GM23338 (cell line): ENCODE measurements around the gene ZGPAT. TPM values are rescaled to one million over a fixed set of nuclear protein-coding genes. Genes with fewer than 3 reads are reported as not detected.

Experiments
- ATAC-seq: fragments of 200-7000 bp; cut with Tn5 transposase; 3 replicates; pipeline ENCODE4 v1.9.1; 2020
- DNase-seq: peaks from one replicate; pipeline ENCODE4 v3.0.0-alpha.2; 2015; ENCODE audit warnings: low spot score
- H2AFZ ChIP-seq: fragments of 200-600 bp; sonication (generic); 2 replicates; pipeline ENCODE4 v1.8.0; 2016; ENCODE audit warnings: antibody characterized with exemption, mild to moderate bottlenecking, moderate library complexity
- H3F3A ChIP-seq: fragments of 200-600 bp; sonication (generic); replicated peaks from 2 replicates; pipeline ENCODE4 v1.8.0; 2017; ENCODE audit warnings: antibody characterized with exemption, mixed run types, low read depth
- H3K27ac ChIP-seq: fragments of 200-600 bp; sonication (generic); 2 replicates; pipeline ENCODE4 v1.6.1; 2016; ENCODE audit warnings: low read depth
- H3K27me3 ChIP-seq: fragments of 200-600 bp; sonication (generic); 2 replicates; pipeline ENCODE4 v1.8.0; 2016; ENCODE audit warnings: mild to moderate bottlenecking, mixed run types, moderate library complexity; ENCODE audit not compliant: insufficient read depth
- H3K36me3 ChIP-seq: fragments of 200-600 bp; sonication (generic); 2 replicates; pipeline ENCODE4 v1.8.0; 2016; ENCODE audit warnings: mild to moderate bottlenecking; ENCODE audit not compliant: insufficient read depth
- H3K4me1 ChIP-seq: fragments of 200-600 bp; sonication (generic); 2 replicates; pipeline ENCODE4 v1.8.0; 2016; ENCODE audit warnings: mild to moderate bottlenecking, moderate library complexity; ENCODE audit not compliant: insufficient read depth
- H3K4me2 ChIP-seq: fragments of 200-600 bp; sonication (generic); 2 replicates; pipeline ENCODE4 v1.7.1; 2017; ENCODE audit warnings: mixed run types
- H3K4me3 ChIP-seq: fragments of 200-600 bp; sonication (generic); 2 replicates; pipeline ENCODE4 v1.6.1; 2016; ENCODE audit warnings: mixed run types
- H3K79me2 ChIP-seq: fragments of 200-600 bp; sonication (generic); replicated peaks from 2 replicates; pipeline ENCODE4 v1.8.0; 2017; ENCODE audit warnings: mild to moderate bottlenecking; ENCODE audit not compliant: insufficient read depth
- H3K9me2 ChIP-seq: fragments of 200-600 bp; sonication (generic); 2 replicates; pipeline ENCODE4 v1.8.0; 2017; ENCODE audit not compliant: insufficient read depth
- H4K20me1 ChIP-seq: fragments of 200-600 bp; sonication (generic); replicated peaks from 2 replicates; pipeline ENCODE4 v1.8.0; 2017; ENCODE audit warnings: mild to moderate bottlenecking; ENCODE audit not compliant: insufficient read depth
- H3K27ac Mint-ChIP-seq: 2 replicates; pipeline ENCODE4 v1.8.0; 2020; ENCODE audit warnings: inconsistent platforms, mild to moderate bottlenecking, moderate library complexity, mixed read lengths
- H3K27me3 Mint-ChIP-seq: 3 replicates; pipeline ENCODE4 v1.8.0; 2022; ENCODE audit warnings: low read depth, mild to moderate bottlenecking, moderate library complexity, mixed read lengths, inconsistent platforms; ENCODE audit not compliant: insufficient read depth, poor library complexity
- H3K36me3 Mint-ChIP-seq: 3 replicates; pipeline ENCODE4 v1.8.0; 2021; ENCODE audit warnings: low read depth, mild to moderate bottlenecking, inconsistent platforms, moderate library complexity, mixed read lengths
- H3K4me1 Mint-ChIP-seq: 3 replicates; pipeline ENCODE4 v1.8.0; 2020; ENCODE audit warnings: mild to moderate bottlenecking, inconsistent platforms, mixed read lengths
- H3K4me3 Mint-ChIP-seq: 3 replicates; pipeline ENCODE4 v1.8.0; 2021; ENCODE audit warnings: moderate library complexity, mild to moderate bottlenecking, inconsistent platforms, mixed read lengths
- H3K9me3 Mint-ChIP-seq: 3 replicates; pipeline ENCODE4 v1.8.0; 2020; ENCODE audit warnings: moderate library complexity, mild to moderate bottlenecking, inconsistent platforms, mixed read lengths
- CREB1 ChIP-seq: fragments of 250-450 bp; sonication (Bioruptor Pico); IDR thresholded peaks from 2 replicates; pipeline ENCODE4 v1.5.0; 2020; ENCODE audit warnings: low read depth, mild to moderate bottlenecking, moderate library complexity
- CTCF ChIP-seq, 2 experiments: fragments of 200-600 bp in 1 of 2; sonication (generic) in 1 of 2; conservative IDR thresholded peaks; 2 replicates each; pipeline versions ENCODE4 v1.5.1 to v1.6.1; 2016 to 2017; ENCODE audit warnings: antibody characterized with exemption in 2 of 2, low read depth in 2 of 2, mild to moderate bottlenecking in 2 of 2, moderate library complexity in 1 of 2
- ETS1 ChIP-seq: IDR thresholded peaks from 2 replicates; pipeline ENCODE4 v1.6.1; 2016; ENCODE audit warnings: antibody characterized with exemption
- EZH2 ChIP-seq: fragments of 200-600 bp; sonication (generic); IDR thresholded peaks from one replicate; pipeline ENCODE4 v1.8.0; 2017; ENCODE audit warnings: antibody characterized with exemption, mild to moderate bottlenecking, low read depth; ENCODE audit not compliant: unreplicated experiment
- EZH2phosphoT487 ChIP-seq: fragments of 200-600 bp; sonication (generic); IDR thresholded peaks from one replicate; pipeline ENCODE4 v1.8.1; 2018; ENCODE audit warnings: antibody characterized with exemption; ENCODE audit not compliant: unreplicated experiment
- JUNB ChIP-seq: IDR thresholded peaks from one replicate; pipeline ENCODE4 v1.6.1; 2016; ENCODE audit warnings: antibody characterized with exemption; ENCODE audit not compliant: unreplicated experiment
- NANOG ChIP-seq: IDR thresholded peaks from 2 replicates; pipeline ENCODE4 v1.6.1; 2016; ENCODE audit warnings: antibody characterized with exemption, borderline replicate concordance
- POLR2AphosphoS5 ChIP-seq: IDR thresholded peaks from 2 replicates; pipeline ENCODE4 v1.6.1; 2016; ENCODE audit warnings: antibody characterized with exemption, low read depth
- REST ChIP-seq: IDR thresholded peaks from one replicate; pipeline ENCODE4 v1.6.1; 2018; ENCODE audit warnings: antibody characterized with exemption; ENCODE audit not compliant: unreplicated experiment
- STAT1 ChIP-seq: IDR thresholded peaks from one replicate; pipeline ENCODE4 v1.6.1; 2016; ENCODE audit warnings: antibody characterized with exemption; ENCODE audit not compliant: unreplicated experiment
- ZNF114 ChIP-seq: fragments of 250-450 bp; sonication (Bioruptor Pico); IDR thresholded peaks from 2 replicates; pipeline ENCODE4 v1.5.0; 2020; ENCODE audit warnings: mild to moderate bottlenecking, moderate library complexity
- ZNF331 ChIP-seq: fragments of 250-450 bp; sonication (Bioruptor Pico); IDR thresholded peaks from 2 replicates; pipeline ENCODE4 v1.5.0; 2020; ENCODE audit warnings: low read depth, mild to moderate bottlenecking, moderate library complexity
- ZNF462 ChIP-seq: fragments of 250-450 bp; sonication (Bioruptor Pico); IDR thresholded peaks from 2 replicates; pipeline ENCODE4 v1.5.0; 2020; ENCODE audit warnings: mild to moderate bottlenecking, moderate library complexity
- polyA plus RNA-seq: library from polyadenylated mRNA; unstranded; fragments of >200 nt; fragmentation: Nextera tagmentation; extraction: Ambion mirVana; gene quantifications from 2 replicates; pipeline ENCODE4 v1.2.1, GENCODE V29; 2016
- total RNA-seq: library from RNA; depleted of rRNA; stranded (reverse); fragments of >200 nt; shearing (Covaris generic); gene quantifications from 2 replicates; pipeline ENCODE4 v1.2.3, GENCODE V29; 2014

Gene ZGPAT
- total and polyA plus RNA-seq, 2 experiments from 2014 or later, result 25.0 to 39.2 TPM

GRCh38 chr20:63755933-63756647 is 48.3 kb downstream of the ZGPAT start:
- no peak overlapping the region for H3K4me2 ChIP-seq
- Mint-ChIP-seq H3K4me1 (peaks cover 11% of the 10 kb centered on the region), H3K27me3 (peaks cover 5% of the 10 kb centered on the region), H3K36me3 (peaks cover 5% of the 10 kb centered on the region; the same call in 2 of the 3 replicates), H3K27ac (no peak overlapping the region), H3K4me3 (no peak overlapping the region), H3K9me3 (no peaks in the 10 kb centered on the region; the same call in 1 of the 3 replicates)
- no peak overlapping the region for H2AFZ ChIP-seq
- H3F3A ChIP-seq, result peaks cover 8% of the 10 kb centered on the region
- no peak overlapping the region for H3K27ac ChIP-seq
- peaks cover 4% of the 10 kb centered on the region; the same call in 1 of the 2 replicates for H3K4me1 ChIP-seq
- no peaks in the 10 kb centered on the region for H3K27me3 ChIP-seq
- H3K4me3 ChIP-seq, result no peak overlapping the region
- ATAC-seq (no peak), DNase-seq (no peak)
- H3K9me2 ChIP-seq, result no peaks in the 10 kb centered on the region
- H3K79me2 ChIP-seq, result no peaks in the 10 kb centered on the region
- H4K20me1 ChIP-seq, result no peaks in the 10 kb centered on the region
- H3K36me3 ChIP-seq, result no peaks in the 10 kb centered on the region
- TF ChIP-seq CTCF (conservative IDR thresholded peaks at IDR 0.05; ENCODE audit: low read depth in 2 of 2) (no peak), EZH2 (no peak), ZNF462 (CRISPR knock-in tag) (no peak), NANOG (no peak), JUNB (no peak), ZNF331 (no peak), CREB1 (CRISPR knock-in tag) (no peak), STAT1 (no peak), REST (no peak), ETS1 (no peak), POLR2AphosphoS5 (no peak), ZNF114 (CRISPR knock-in tag) (no peak), EZH2phosphoT487 (no peak)
